ENCODE data around the gene GTF2A1L.
"Not testable (repeated sequence)": the region's sequence is repeated elsewhere in the genome, so short reads cannot be mapped to it uniquely, and the experiment has no call there.

Gene GTF2A1L

GRCh38 chr2:48699348-48699930, 81.8 kb downstream of the GTF2A1L start:
- DNase-seq (ENCODE audit: low read depth, low spot score) = peak; percentile 28

GRCh38 chr2:48703621-48704020, 86.0 kb downstream of the GTF2A1L start:
- DNase-seq (ENCODE audit: low read depth, low spot score) = not testable (repeated sequence)

GRCh38 chr2:48707466-48707865, 89.8 kb downstream of the GTF2A1L start:
- no peak for DNase-seq (ENCODE audit: low read depth, low spot score)

- DNase-seq (ENCODE audit: low read depth, low spot score) = no peak
These were observed 91.7 kb downstream of the GTF2A1L start for GRCh38 chr2:48709096-48710034.

- no peak for DNase-seq (ENCODE audit: low read depth, low spot score)
These were observed 93.7 kb downstream of the GTF2A1L start for GRCh38 chr2:48711343-48711742.

GRCh38 chr2:48712151-48712550, 94.5 kb downstream of the GTF2A1L start:
- DNase-seq (ENCODE audit: low read depth, low spot score) = no peak

GRCh38 chr2:48713647-48714046, 96.0 kb downstream of the GTF2A1L start:
- DNase-seq (ENCODE audit: low read depth, low spot score) = no peak

- DNase-seq (ENCODE audit: low read depth, low spot score) = no peak
These were observed 96.6 kb downstream of the GTF2A1L start for GRCh38 chr2:48714245-48714644.

- no peak for DNase-seq (ENCODE audit: low read depth, low spot score)
These were observed 97.6 kb downstream of the GTF2A1L start for GRCh38 chr2:48715042-48715899.

GRCh38 chr2:48715956-48716355, 98.3 kb downstream of the GTF2A1L start:
- DNase-seq (ENCODE audit: low read depth, low spot score) = no peak

- no peak for DNase-seq (ENCODE audit: low read depth, low spot score)
These were observed 100.2 kb downstream of the GTF2A1L start for GRCh38 chr2:48717846-48718245.

GRCh38 chr2:48719480-48720177, 102.0 kb downstream of the GTF2A1L start:
- no peak for DNase-seq (ENCODE audit: low read depth, low spot score)

GRCh38 chr2:48721158-48721557, 103.5 kb downstream of the GTF2A1L start:
- no peak for DNase-seq (ENCODE audit: low read depth, low spot score)

- DNase-seq (ENCODE audit: low read depth, low spot score) = no peak
These were observed 104.7 kb downstream of the GTF2A1L start for GRCh38 chr2:48722391-48722790.

GRCh38 chr2:48723129-48723528, 105.5 kb downstream of the GTF2A1L start:
- DNase-seq (ENCODE audit: low read depth, low spot score) = no peak

GRCh38 chr2:48724278-48724677, 106.6 kb downstream of the GTF2A1L start:
- no peak for DNase-seq (ENCODE audit: low read depth, low spot score)

- peak; percentile 25 for DNase-seq (ENCODE audit: low read depth, low spot score)
These were observed 108.2 kb downstream of the GTF2A1L start for GRCh38 chr2:48725696-48726494.

GRCh38 chr2:48727560-48727959, 109.9 kb downstream of the GTF2A1L start:
- no peak for DNase-seq (ENCODE audit: low read depth, low spot score)

- no peak for DNase-seq (ENCODE audit: low read depth, low spot score)
These were observed 110.6 kb downstream of the GTF2A1L start for GRCh38 chr2:48728295-48728694.

GRCh38 chr2:48728840-48729239, 111.2 kb downstream of the GTF2A1L start:
- DNase-seq (ENCODE audit: low read depth, low spot score) = no peak
